Activated CD8-positive, alpha-beta T cell treated with anti-CD3 and anti-CD28 coated beads for 36 hours (primary cell): ENCODE measurements around the gene KIF26B. TPM values are rescaled to one million over a fixed set of nuclear protein-coding genes. Genes with fewer than 3 reads are reported as not detected.
"Not testable (repeated sequence)": the region's sequence is repeated elsewhere in the genome, so short reads cannot be mapped to it uniquely, and the experiment has no call there.

Source experiments
- ATAC-seq: fragments of 200-7000 bp; cut with Tn5 transposase; one replicate; pipeline ENCODE4 v1.10.0; 2021; ENCODE audit warnings: mild to moderate bottlenecking, moderate library complexity
- CTCF ChIA-PET: fragments of 350-600 bp; sonication (Branson Sonifier 250); formaldehyde crosslinking; loops from one replicate; lab custom pipeline; 2021; ENCODE audit warnings: antibody characterized with exemption; lab: Charles Lee
- POLR2A ChIA-PET: fragments of 350-600 bp; sonication (Branson Sonifier 250); formaldehyde crosslinking; loops from one replicate; lab custom pipeline; 2021; ENCODE audit warnings: antibody characterized with exemption; lab: Charles Lee
- DNase-seq: peaks from one replicate; pipeline ENCODE4 v3.0.0-alpha.2; 2020
- H3K27ac Mint-ChIP-seq: one replicate; pipeline ENCODE4 v1.8.0; 2021; ENCODE audit warnings: mild to moderate bottlenecking, mixed read lengths
- H3K27me3 Mint-ChIP-seq: one replicate; pipeline ENCODE4 v1.8.0; 2021; ENCODE audit warnings: mixed read lengths
- H3K36me3 Mint-ChIP-seq: one replicate; pipeline ENCODE4 v1.8.0; 2021; ENCODE audit warnings: low read depth, mixed read lengths
- H3K4me1 Mint-ChIP-seq: one replicate; pipeline ENCODE4 v1.8.0; 2021; ENCODE audit warnings: low read depth, mixed read lengths
- H3K4me3 Mint-ChIP-seq: one replicate; pipeline ENCODE4 v1.8.0; 2021; ENCODE audit warnings: mild to moderate bottlenecking, moderate library complexity, mixed read lengths
- H3K9me3 Mint-ChIP-seq: one replicate; pipeline ENCODE4 v1.8.0; 2021; ENCODE audit warnings: mixed read lengths
- intact Hi-C: fragments of 100-400 bp; cut with micrococcal nuclease; formaldehyde crosslinking; loops from one replicate; pipeline ENCODE4 v1.10.0; 2022
- total RNA-seq, 2 experiments: library from RNA; stranded (reverse); gene quantifications; one replicate each; pipeline ENCODE4 v1.2.3, GENCODE V29; 2021
- TF ChIP-seq, protein P1 (sequence below): fragments of 200-600 bp; IDR thresholded peaks from one replicate; pipeline ENCODE4 v1.8.0; 2022; ENCODE audit warnings: antibody characterized with exemption, mild to moderate bottlenecking

The KIF26B gene
- total RNA-seq, 2 experiments from 2014 or later = 0.16 TPM

DNA sequence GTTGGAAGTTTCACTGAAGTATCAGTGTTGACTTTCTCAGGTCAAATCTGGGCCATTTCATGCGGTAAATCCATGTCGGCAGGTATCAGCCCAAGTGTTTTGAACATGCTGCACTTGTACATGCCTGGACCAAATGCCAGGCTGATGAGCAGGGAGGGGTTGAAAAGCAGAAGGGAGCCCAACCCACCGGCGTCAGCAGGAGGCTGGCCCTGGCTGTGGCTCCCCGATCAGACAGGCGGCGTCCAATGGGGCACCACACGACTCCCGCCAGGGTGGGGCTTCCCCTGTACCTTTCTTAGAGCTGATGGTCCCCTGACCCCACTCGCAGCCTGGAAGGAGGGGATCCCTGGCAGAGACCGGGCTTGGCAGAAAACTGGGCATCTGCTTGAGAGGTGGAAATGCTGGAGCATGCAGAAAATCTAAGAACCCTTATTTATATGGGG is 540.0 kb downstream of the KIF26B start:
- H3K27ac Mint-ChIP-seq = no peak overlapping the region
- H3K27me3 Mint-ChIP-seq = no peaks in the 10 kb centered on the region
- ChIA-PET CTCF (no interaction called here), POLR2A (no interaction called here)
- intact Hi-C loops = no loop called here
- H3K4me3 Mint-ChIP-seq = no peak overlapping the region
- no peaks in the 10 kb centered on the region for H3K4me1 Mint-ChIP-seq
- DNase-seq (no peak), ATAC-seq (no peak)
- H3K9me3 Mint-ChIP-seq = no peaks in the 10 kb centered on the region
- TF ChIP-seq, protein P1, sequence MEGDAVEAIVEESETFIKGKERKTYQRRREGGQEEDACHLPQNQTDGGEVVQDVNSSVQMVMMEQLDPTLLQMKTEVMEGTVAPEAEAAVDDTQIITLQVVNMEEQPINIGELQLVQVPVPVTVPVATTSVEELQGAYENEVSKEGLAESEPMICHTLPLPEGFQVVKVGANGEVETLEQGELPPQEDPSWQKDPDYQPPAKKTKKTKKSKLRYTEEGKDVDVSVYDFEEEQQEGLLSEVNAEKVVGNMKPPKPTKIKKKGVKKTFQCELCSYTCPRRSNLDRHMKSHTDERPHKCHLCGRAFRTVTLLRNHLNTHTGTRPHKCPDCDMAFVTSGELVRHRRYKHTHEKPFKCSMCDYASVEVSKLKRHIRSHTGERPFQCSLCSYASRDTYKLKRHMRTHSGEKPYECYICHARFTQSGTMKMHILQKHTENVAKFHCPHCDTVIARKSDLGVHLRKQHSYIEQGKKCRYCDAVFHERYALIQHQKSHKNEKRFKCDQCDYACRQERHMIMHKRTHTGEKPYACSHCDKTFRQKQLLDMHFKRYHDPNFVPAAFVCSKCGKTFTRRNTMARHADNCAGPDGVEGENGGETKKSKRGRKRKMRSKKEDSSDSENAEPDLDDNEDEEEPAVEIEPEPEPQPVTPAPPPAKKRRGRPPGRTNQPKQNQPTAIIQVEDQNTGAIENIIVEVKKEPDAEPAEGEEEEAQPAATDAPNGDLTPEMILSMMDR = no peak
- no peaks in the 10 kb centered on the region for H3K36me3 Mint-ChIP-seq

- H3K9me3 Mint-ChIP-seq = no peaks in the 10 kb centered on the region
- ChIA-PET POLR2A (no interaction called here), CTCF (no interaction called here)
These were observed 540.4 kb downstream of the KIF26B start for GRCh38 chr1:245695211-245695610.

GRCh38 chr1:245695701-245696100 is 540.9 kb downstream of the KIF26B start:
- H3K27me3 Mint-ChIP-seq, CTCF ChIA-PET, DNase-seq, H3K27ac Mint-ChIP-seq, H3K4me3 Mint-ChIP-seq, ATAC-seq, H3K4me1 Mint-ChIP-seq, intact Hi-C loops, H3K9me3 Mint-ChIP-seq, H3K36me3 Mint-ChIP-seq: not testable (repeated sequence)
- POLR2A ChIA-PET = interaction anchor here (0.5 kb wide), 1 partner anchor 43 kb away, joined by 3 read pairs; no protein-coding TSS in a partner anchor

More at GRCh38 chr1:245695211-245695610, 540.4 kb downstream of the KIF26B start:
- H3K27me3 Mint-ChIP-seq = no peaks in the 10 kb centered on the region
- TF ChIP-seq, protein P1 = no peak
- H3K4me1 Mint-ChIP-seq = no peaks in the 10 kb centered on the region
- ATAC-seq (no peak), DNase-seq (no peak)
- no peaks in the 10 kb centered on the region for H3K36me3 Mint-ChIP-seq
- no peak overlapping the region for H3K27ac Mint-ChIP-seq
- intact Hi-C loops = no loop called here
- H3K4me3 Mint-ChIP-seq = no peak overlapping the region

GRCh38 chr1:245698116-245698515 is 543.3 kb downstream of the KIF26B start:
- ChIA-PET CTCF (no interaction called here), POLR2A (no interaction called here)
- intact Hi-C loops = no loop called here
- no peaks in the 10 kb centered on the region for H3K9me3 Mint-ChIP-seq
- no peak overlapping the region for H3K27ac Mint-ChIP-seq
- no peaks in the 10 kb centered on the region for H3K4me1 Mint-ChIP-seq
- H3K27me3 Mint-ChIP-seq = no peaks in the 10 kb centered on the region
- no peak for DNase-seq
- no peak overlapping the region for H3K4me3 Mint-ChIP-seq
- TF ChIP-seq, protein P1 = no peak
- no peak for ATAC-seq
- no peaks in the 10 kb centered on the region for H3K36me3 Mint-ChIP-seq

GRCh38 chr1:245698860-245699259 is 544.1 kb downstream of the KIF26B start:
- intact Hi-C loops = no loop called here

More at GRCh38 chr1:245698860-245699259, 544.1 kb downstream of the KIF26B start:
- DNase-seq (no peak), ATAC-seq (no peak)
- Mint-ChIP-seq H3K36me3 (no peaks in the 10 kb centered on the region), H3K9me3 (no peaks in the 10 kb centered on the region), H3K27ac (no peak overlapping the region), H3K27me3 (no peaks in the 10 kb centered on the region), H3K4me1 (no peaks in the 10 kb centered on the region), H3K4me3 (no peak overlapping the region)
- TF ChIP-seq, protein P1 = no peak
- ChIA-PET CTCF (no interaction called here), POLR2A (no interaction called here)
